CD4-positive, alpha-beta T cell treated with Interleukin-21 for 1 hour (primary cell): ENCODE data around the gene TOMM5.
"Not testable (repeated sequence)": the region's sequence is repeated elsewhere in the genome, so short reads cannot be mapped to it uniquely, and the experiment has no call there.

ENCODE experiments used
- DNase-seq: peaks from one replicate; pipeline ENCODE4 v3.0.0-alpha.2; 2020

Gene TOMM5

DNA sequence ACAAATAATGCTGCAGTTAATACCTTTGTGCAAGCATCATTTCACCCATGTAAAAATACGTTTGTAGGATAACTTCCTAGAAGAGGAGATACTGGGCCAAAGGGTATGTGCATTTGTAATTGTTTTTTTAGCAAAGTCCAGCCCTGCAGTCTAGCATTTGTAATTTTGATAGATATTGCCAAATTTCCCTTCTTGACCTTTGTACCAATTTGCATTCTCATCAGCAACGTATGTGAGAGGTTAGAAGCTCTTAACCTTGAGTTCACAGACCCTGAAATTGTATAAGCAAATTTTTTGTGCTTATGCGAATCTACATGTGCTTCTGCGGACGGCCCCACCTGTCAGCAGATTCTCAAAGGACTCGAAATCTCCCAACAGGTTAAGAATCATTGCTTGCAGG is 18.6 kb upstream of the TOMM5 start:
- DNase-seq: no peak

DNA sequence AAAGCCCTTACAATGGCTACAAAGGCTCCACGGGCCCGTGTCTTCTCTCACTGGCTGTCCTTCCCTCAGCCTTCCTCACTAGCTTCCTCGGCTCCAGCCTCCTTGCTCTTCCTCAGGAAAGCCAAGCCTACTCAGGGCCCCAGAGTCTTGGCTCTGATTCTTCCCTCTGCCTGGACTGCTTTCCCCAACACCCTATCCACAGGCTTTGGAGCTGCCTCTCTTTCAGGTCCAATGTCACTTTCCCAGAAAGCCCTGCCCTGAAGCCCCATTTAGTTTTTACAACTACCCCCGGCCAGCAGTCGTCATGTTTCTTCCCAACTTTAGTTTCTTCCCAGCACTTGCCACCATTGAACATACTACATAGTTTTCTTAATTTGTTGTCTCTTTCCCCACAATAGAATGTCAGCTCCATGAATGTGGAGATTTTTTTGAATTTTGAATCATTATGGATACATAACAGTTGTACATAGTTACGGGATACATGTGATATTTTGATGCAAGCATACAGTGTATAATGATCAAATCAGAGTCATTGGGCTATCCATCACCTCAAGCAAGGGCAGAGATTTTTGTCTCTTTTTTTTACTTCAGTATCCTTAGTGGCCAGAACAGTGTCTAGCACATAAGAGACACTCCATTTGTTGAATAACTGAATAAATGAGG is 17.5 kb upstream of the TOMM5 start:
- DNase-seq: no peak

DNA sequence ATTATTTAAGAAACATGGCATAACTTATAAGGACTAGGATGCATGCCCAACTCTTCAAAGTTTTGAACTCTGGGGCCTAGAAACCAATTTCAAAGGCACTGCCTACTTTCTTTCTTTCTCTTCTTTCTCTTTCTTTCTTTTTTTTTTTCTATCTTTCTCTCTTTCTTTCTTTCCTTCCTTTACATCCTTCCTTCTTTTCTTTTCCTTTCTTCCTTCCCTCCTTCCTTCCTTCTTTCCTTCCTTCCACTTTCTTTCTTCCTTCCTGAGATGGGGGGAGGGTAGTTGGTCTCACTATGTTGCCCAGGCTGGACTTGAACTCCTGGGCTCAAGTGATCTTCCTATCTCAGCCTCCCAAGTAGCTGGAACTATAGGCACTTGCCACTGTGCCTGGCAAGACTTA is 15.9 kb upstream of the TOMM5 start:
- DNase-seq: no peak

DNA sequence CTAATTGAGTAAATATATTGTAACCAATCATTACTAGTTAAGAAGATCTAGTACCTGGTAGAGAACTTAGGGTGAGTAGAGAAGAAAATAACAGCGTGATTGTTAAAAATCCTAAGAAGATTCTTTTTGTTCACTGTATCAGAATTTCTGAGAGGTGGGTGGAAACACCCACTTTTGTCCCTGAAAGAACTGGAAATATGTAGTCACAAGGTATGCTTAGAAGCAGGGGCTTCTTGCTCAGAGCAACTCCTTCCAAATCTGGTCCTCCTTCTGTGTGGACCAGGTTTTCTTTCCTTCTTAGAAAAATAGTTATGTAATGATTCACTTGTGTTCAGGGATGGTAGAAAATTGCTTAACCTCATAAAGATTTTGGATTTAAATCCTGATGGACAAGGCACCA is 11.9 kb upstream of the TOMM5 start:
- DNase-seq: no peak

DNA sequence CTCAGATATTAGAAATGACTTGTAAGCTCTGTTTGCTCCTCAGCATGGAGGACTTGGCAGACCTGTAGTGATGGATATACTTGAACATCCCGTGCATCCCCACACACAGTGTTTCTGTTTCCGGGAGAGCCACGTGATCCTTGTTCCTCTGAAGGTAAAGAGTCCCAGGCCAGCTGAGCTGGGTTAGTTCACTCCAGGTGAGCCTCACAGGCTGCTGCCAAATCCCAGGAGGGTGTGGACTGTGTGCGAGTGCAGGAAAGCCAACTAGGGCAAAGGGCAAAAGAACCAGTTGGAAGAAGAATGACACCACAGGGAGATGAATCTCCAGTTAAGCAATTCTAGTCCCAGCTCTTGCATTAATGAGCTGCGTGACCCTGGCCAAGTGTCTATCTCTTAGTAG is 10.4 kb upstream of the TOMM5 start:
- DNase-seq: no peak

DNA sequence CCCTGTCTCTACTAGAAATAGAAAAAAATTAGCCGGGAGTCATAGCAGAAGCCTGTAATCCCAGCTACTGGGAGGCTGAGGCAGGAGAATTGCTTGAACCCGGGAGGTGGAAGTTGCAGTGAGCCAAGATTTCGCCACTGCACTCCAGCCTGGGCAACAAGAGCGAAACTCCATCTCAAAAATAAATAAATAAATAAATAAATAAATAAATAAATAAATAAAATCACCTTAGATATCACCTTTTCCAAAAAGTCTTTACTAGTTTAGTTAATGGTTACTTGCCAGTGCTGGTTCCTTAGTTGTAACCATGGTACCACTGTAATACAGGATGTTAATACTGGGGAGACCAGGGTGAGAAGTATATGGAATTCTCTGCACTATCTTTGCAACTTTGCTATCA is 9.7 kb upstream of the TOMM5 start:
- not testable (repeated sequence) for DNase-seq

DNA sequence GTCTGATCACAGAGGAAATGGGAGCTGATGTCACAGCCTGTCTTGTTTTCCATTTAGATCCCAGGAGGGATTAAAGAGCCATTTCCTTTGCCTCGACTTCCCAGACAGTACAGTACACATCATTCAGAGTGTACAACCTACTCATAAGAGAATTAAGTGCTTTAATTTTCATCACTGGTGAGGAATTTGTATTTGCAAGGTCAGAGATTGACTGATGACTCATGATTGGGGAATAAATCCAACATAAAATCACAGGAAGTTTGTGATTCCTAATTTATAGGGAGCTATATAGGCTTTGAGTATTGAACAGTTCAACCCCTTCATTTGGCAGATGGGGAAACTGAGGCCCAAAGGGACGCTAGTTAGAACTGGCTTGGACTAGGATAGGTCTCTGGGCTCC is 4.1 kb upstream of the TOMM5 start:
- DNase-seq: no peak

DNA sequence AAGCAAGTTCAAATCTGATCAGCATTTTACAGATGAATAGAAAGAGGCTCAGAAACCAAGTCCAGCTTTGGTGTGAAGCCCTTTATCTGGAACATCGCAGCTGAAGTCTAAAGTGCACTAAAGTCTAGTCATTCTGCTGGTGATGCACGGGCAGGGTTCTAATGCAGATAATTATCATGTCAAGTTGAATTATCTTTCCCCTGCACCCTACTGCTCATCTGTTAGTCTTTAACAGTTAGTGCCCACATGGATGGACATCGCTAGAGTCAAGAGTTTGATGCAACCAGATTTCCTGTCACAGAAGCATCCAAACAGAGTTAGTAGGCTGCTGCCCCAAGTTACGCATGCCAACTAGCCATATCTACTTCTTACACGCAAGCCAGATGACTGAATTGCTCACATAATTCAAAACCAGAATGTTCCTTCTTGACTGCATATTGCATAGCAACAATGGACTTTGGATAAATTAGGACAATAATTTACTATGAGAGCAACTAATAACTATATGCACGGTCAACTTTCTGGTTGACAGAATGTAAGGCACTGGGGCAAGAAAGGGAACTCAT is 1.6 kb upstream of the TOMM5 start:
- DNase-seq: no peak

DNA sequence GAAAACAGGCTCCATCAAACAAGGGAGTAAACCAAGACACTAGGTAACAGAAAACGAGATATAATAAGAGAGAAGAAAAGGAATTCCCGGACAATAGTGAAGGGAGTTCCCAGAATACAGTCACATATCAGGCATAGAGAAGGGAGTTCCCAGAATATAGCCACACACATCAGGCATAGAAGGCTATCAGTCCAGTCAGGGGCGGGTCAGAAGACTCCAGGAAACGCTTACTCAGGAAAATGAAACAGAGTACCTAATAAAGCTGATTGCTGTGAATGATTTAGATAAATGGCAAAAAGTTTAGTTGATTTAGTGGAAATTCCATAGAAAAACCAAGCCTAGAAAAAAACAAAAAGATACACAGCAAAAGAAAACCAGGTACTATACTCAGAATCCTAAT is 4.9 kb downstream of the TOMM5 start:
- no peak for DNase-seq

DNA sequence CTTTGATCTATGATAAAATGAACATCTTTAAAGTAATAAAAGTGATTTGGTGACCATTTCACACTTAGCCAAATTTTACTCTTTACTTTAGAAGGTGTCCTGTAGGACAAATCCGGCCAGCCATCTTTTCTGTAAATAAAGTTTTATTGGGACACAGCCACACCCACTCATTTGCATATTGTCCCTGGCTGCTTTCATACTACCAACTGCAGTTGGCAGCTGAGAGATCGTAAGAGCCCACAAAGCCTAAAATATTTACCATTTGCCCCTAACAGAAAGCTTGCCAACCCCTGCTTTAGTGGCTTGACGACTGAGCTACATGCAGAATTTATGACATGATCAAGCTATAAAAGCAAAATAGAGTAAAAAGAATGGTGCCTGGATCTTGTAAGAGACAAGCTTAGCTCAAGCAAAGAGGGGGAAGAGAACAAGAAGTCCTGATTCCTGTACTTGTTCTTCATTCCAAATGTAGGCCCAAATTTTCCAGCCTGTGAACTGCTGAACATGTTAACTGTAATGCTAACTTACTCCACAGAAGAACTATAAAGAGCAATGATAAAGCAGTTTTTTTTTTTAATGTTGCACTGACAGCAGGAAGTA is 8.8 kb downstream of the TOMM5 start:
- DNase-seq: no peak

DNA sequence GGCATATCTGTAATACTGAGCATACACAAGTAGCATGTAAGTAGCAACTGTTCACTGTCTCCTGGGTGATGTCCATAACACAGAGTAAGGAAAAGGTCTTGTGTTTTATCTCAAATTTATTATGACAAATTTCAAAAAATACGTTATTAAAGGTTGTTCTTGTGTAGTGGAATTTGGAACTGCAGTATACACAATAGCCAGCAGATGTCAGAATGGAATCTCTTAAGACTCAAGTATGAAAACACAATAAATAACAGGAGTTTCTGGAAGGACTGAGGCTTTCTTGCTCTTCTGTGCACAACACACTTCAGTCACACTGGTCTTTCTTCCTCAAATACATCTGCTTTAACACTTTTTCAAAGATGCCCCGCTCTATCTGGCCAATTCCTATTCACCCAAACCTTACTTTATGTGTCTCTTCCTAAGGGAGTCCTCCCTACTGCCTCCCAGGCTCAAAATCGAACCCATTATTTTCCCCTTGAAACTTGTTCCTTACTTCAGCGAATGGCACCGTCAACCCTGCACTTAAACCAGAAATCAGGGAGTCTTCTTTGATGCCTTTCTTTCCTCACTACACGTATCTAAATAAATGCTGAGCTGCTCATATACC is 9.7 kb downstream of the TOMM5 start:
- DNase-seq: peak; percentile 40

DNA sequence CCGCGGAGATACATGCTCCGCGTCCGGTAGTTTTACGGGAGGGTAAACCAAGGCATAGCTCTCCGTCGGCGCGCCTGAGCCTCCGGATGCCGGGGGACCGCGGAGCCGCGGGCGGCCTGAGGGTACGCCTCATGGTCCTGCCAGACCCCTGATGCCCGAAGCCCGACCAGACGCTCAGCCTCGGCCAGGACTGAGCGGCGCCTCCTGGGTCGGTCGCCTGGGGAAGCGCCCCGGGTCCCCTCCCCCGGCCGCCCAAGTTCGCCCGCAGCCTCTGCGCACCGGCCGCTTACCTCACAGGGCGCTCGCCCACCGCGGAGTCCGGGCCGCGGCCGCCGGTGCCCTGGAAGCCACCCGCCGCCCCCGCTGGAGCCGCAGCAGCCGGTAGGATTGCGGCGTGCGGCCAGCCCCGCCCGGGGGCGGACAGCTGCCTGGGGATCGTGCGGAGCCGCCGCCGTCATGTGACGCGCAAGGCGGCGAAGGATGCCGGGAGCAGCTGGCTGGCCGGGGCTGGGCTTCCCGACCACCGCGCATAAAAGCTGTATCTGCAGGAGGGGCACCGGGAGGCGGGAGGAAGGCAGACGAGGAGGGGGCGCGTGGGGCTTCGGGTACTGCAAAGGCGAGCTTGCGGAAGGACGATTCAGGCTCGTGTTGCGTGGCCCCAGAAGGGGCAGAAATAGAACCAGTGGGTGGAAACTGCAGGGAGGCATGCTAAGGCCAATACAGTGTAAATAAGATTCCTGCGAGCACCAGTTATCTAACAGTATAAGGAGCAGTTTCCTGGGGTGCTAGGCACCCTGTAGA is 16.3 kb downstream of the TOMM5 start, which contains the start of gene FBXO10:
Gene FBXO10 (minus strand): TSS at position 460 of the 801 bp plus-strand sequence. CDS start 34,612 bp downstream, outside the sequence.
- DNase-seq: peak; percentile 45

DNA sequence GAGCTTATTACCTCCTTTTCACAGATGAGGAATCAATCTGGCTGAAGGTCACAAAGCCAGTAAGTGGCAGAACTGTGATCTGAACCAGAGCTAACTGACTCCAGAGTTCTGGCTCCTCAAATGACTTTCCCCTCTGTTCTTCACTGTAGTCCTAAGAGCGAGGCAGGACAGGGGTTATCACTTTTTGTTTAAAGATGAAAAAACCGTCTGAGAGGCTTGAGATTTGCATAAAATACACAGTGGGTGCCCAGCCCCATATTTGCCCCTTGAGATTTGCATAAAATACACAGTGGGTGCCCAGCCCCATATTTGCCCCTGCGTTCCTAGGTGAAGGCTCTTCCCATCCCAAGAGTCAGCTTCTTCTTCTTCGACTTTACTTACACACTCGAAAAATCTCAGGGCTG is 16.9 kb downstream of the TOMM5 start:
- no peak for DNase-seq

DNA sequence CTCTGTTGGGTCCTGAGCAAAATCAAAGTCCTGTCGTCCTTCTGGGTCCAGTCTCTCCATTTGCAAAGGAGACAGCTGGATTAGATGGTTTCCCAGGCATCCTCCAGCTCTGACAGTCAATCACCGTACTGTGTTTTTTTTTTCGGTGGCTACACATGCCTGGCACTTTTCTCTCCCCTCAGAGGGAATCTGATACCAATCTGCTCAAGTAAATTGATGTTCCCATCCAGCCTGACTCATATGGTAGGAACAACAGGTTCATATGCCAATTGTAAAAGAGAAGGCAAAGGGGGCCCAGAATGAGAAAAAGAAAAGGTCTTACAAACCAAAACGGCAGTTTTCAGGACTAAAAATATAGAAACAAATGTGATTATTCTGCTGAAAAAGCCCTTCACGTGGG is 17.4 kb downstream of the TOMM5 start:
- DNase-seq: no peak

DNA sequence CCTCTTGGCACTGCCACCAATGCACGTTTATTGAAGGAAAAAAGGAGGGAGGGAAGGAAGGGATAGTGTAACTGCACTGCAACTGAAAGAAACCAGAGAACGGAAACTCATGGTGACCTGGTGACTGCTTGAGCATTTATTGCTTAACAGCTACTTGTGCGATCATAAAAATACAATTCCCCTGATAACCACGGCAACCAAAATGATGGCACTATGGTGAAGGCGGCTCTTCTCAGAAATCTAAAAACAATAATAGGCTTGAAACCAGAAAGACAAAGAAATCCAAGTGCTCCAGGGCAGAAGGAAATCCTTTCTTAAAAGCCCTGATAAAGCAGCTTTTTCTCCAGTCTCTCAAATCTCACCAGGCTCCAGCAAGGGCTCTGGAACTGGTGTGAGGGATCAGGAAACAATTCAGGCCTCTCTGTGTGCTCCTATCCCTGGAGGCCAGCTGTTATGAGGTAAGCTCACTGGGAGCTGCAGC is 18.1 kb downstream of the TOMM5 start:
- no peak for DNase-seq

DNA sequence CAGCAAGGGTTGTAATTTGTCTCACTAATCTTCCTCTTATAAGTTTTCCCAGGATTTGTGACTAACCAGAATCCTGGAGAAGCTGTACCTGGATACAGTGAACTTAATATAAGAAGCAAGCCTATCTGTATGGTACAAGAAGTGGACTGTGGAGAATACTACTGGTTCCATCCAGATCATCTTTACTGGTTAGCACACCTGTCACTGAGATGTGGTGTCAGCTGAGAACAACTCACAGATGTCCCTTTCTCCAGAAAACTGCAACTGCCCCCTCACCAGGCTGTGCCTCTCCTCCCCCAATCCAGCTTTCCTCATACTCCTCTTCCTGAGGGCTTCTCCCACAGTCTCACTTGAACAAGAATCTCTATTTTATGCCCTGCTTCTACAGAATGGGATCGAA is 21.1 kb downstream of the TOMM5 start:
- DNase-seq: no peak

DNA sequence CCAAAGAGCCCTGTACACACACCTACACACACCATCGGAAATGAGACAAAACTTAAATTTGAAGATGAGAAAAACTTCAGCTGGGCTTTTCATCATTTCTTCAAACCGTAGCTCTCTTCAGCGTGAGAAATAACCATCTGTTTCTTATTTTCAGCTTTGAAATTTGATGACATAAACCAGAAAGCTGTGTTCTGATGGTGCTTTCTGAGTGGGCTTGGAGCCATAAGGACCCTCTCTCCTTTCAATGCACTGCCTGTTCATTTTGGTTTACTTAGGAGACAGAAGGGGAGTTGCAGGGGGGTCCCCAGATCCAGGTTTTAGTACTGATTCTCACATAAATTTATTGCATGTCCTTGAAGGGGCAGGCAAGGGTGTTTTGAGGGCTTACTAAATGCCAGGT is 25.7 kb downstream of the TOMM5 start:
- no peak for DNase-seq

DNA sequence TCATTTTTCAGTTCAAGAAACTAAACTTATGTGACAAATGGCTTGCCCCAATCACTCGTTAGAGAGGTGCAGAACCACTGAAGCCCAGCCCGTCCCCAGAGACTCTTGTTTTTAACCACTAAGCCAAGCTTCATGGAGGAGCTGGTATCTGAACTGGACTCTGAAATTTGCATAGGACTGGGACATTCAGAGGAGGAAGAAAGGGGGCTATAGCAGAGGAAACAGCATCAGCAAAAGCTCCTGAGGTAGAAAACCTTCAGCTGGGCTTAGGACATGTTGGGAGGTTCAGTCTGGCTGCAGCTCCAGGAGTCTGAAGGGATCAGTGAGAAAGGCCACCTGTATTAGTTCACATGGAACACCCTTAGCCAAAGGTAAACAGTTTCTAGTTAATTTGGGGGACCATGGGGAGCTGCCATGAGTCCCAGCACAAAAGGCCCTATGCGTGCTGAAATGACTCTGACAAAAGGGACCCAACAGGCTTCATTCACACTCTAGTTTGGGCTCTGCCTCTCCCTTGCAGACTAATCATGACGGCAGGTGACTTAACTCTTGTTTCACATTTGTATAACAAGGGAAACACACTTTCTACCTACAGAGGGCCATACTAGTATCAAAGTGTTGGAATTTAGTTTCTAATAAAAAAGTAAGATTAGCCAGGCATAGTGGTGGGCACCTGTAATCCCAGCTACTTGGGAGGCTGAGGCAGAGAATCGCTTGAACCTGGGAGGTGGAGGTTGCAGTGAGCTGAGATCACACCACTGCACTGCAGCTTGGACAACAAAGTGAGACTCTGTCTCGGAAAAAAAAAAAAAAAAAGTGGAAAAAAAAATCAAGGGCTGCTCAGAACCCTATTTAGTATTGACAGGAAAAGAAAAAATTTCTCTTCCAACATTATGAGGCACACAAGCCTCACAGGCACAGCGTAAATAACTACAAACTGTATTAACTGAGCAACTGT is 26.5 kb downstream of the TOMM5 start:
- no peak for DNase-seq

DNA sequence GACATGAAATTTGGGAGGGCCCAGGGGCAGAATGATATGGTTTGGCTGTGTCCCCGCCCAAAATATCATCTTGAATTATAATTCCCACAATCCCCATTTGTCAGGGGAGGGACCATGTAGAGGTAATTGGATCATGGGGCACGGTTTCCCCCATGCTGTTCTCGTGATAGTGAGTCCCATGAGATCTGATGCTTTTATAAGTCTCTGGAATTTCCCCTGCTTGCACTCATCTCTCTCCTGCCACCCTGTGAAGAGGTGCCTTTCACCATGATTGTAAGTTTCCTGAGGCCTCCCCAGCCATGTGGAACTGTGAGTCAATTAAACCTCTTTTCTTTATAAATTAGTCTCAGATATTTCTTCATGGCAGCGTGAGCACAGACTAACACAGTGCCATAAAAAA is 27.5 kb downstream of the TOMM5 start:
- no peak for DNase-seq

DNA sequence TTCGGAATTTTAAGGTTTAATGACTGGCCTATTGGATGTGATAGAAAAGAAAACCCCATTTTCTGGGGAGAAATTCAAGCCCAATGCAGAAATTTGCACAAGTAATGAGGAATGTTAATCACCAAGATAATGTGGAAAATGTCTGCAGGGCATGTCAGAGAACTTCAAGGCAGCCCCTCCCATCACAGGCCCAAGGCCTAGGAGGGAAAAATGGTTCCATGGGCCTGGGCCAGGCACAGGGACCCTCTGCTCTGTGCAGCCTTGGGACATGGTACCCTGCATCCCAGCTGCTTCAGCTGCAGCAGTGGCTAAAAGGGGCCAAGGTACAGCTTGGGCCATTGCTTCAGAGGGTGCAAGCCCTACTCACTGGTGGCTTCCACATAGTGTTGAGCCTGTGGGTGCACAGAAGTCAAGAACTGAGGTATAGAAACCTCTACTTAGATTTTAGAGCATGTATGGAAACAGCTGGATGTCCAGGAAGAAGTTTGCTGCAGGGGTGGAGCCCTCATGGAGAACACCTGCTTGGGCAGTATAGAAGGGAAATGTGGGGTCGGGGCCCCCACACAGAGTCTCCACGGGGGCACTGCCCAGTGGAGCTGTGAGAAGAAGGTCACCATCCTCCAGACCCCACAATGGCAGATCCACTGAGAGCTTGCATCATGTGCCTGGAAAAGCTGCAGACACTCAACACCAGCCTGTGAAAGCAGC is 28.4 kb downstream of the TOMM5 start:
- DNase-seq: no peak

DNA sequence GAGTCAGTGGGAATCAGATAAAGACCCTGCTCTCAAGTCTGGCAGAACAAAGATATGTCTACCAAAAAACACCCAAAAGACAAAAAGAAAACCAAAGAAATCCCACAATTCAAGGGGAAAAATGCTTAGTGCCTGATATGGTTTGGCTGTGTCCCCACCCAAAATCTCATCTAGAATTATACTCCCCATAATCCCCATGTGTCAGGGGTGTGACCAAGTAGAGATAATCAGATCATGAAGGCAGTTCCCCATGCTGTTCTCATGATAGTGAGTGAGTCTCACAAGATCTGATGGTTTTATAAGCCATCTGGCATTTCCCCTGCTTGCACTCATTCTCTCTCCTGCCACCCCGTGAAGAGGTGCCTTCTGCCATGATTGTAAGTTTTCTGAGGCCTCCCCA is 29.6 kb downstream of the TOMM5 start:
- no peak for DNase-seq
